DMS 273 (cell line): Measurements from ENCODE around the gene TAF7.
"Not testable (repeated sequence)": the region's sequence is repeated elsewhere in the genome, so short reads cannot be mapped to it uniquely, and the experiment has no call there.

Experiments
- DNase-seq: peaks from one replicate; lab custom pipeline; 2025; ENCODE audit not compliant: unreplicated experiment; lab: John Stamatoyannopoulos, UW

The TAF7 gene, protein sequence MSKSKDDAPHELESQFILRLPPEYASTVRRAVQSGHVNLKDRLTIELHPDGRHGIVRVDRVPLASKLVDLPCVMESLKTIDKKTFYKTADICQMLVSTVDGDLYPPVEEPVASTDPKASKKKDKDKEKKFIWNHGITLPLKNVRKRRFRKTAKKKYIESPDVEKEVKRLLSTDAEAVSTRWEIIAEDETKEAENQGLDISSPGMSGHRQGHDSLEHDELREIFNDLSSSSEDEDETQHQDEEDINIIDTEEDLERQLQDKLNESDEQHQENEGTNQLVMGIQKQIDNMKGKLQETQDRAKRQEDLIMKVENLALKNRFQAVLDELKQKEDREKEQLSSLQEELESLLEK

GRCh38 chr5:141320225-141321169, at the start of gene TAF7:
Gene TAF7, minus strand, starts transcription at chr5:141320784. Its CDS starts 740 bp downstream, at chr5:141320044.
- peak; percentile 97 for DNase-seq

DNA sequence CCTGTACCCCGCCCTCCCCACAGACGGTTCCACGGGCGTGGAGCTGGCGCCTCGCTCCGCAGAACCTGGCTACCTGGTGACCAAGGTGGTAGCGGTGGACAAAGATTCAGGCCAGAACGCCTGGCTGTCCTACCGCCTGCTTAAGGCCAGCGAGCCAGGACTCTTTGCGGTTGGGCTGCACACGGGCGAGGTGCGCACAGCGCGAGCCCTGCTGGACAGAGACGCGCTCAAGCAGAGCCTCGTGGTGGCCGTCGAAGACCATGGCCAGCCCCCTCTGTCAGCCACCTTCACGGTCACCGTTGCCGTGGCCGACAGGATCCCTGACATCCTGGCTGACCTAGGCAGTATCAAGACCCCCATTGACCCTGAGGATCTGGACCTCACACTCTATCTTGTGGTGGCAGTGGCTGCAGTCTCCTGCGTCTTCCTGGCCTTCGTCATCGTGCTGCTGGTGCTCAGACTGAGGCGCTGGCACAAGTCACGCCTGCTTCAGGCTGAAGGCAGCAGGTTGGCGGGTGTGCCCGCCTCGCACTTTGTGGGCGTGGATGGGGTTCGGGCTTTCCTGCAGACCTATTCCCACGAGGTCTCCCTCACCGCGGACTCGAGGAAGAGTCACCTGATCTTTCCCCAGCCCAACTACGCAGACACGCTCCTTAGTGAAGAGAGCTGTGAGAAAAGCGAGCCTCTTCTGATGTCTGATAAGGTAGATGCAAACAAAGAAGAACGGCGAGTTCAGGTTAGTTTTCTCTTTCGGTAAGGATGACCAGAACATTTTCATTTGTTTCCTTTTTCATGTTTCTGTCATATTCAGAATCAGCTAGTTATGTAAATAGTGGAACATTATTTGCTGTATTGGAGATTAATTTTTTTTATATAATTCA, 45.7 kb upstream of the TAF7 start:
- no peak for DNase-seq

GRCh38 chr5:141363952-141364660, 43.5 kb upstream of the TAF7 start, which contains the start of gene PCDHGA5:
Gene PCDHGA5, plus strand, starts transcription at chr5:141364162. Its CDS starts 169 bp downstream, at chr5:141364331.
- DNase-seq = no peak

- no peak for DNase-seq
Observed at GRCh38 chr5:141362719-141363118, 42.1 kb upstream of the TAF7 start.

DNA sequence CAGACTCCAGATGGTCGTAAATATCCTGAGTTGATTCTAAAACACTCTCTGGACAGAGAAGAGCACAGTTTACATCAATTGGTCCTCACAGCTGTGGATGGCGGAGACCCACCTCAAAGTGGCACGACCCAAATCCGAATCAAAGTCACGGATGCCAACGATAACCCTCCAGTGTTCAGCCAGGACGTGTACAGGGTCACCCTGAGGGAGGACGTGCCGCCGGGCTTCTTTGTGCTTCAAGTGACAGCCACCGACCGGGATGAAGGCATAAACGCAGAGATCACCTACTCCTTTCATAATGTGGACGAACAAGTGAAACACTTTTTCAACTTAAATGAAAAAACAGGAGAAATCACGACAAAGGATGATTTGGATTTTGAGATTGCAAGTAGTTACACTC, 40.1 kb upstream of the TAF7 start:
- no peak for DNase-seq

GRCh38 chr5:141359790-141360426, 39.3 kb upstream of the TAF7 start, which contains the start of gene PCDHGB2:
Gene PCDHGB2, plus strand, starts transcription at chr5:141359994. Its CDS starts 142 bp downstream, at chr5:141360136.
- DNase-seq = peak; percentile 11

DNA sequence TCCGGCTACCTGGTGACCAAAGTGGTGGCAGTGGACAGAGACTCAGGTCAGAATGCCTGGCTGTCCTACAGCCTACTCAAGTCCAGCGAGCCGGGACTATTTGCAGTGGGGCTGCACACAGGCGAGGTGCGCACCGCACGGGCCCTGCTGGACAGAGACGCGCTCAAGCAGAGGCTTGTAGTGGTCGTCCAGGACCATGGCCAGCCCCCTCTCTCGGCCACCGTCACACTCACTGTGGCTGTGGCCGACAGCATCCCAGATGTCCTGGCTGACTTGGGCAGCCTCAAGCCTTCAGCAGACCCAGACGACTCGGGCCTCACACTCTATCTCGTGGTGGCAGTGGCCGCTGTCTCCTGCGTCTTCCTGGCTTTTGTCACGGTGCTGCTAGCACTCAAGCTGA, 36.4 kb upstream of the TAF7 start:
- no peak for DNase-seq

GRCh38 chr5:141356133-141356532, 35.5 kb upstream of the TAF7 start:
- DNase-seq = no peak

GRCh38 chr5:141355641-141356040, 35.1 kb upstream of the TAF7 start:
- no peak for DNase-seq

GRCh38 chr5:141354900-141355469, 34.4 kb upstream of the TAF7 start, which contains the start of gene PCDHGA4:
Gene PCDHGA4, plus strand, starts transcription at chr5:141355021. Its CDS starts 87 bp downstream, at chr5:141355108.
- peak; percentile 13 for DNase-seq

DNA sequence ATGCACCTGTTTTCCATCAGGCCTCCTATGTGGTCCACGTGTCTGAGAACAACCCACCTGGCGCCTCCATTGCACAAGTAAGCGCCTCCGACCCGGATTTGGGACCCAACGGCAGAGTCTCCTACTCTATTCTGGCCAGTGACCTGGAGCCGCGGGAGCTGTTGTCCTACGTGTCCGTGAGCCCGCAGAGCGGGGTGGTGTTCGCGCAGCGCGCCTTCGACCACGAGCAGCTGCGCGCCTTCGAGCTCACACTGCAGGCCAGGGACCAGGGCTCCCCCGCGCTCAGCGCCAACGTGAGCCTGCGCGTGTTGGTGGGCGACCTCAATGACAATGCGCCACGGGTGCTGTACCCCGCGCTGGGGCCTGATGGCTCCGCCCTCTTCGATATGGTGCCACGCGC, 31.0 kb upstream of the TAF7 start:
- no peak for DNase-seq

- DNase-seq = peak; percentile 88
Observed at GRCh38 chr5:141349917-141350619, 29.5 kb upstream of the TAF7 start, which contains the start of gene PCDHGB1. Gene PCDHGB1, plus strand, starts transcription at chr5:141350099. Its CDS starts 162 bp downstream, at chr5:141350261.

DNA sequence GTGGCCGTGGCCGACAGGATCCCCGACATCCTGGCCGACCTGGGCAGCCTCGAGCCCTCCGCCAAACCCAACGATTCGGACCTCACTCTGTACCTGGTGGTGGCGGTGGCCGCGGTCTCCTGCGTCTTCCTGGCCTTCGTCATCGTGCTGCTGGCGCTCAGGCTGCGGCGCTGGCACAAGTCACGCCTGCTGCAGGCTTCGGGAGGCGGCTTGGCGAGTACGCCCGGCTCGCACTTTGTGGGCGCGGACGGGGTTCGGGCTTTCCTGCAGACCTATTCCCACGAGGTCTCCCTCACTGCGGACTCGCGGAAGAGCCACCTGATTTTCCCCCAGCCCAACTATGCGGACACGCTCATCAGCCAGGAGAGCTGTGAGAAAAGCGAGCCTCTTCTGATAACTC, 25.4 kb upstream of the TAF7 start:
- DNase-seq = not testable (repeated sequence)

- no peak for DNase-seq
Observed at GRCh38 chr5:141345327-141345726, 24.7 kb upstream of the TAF7 start.

GRCh38 chr5:141343953-141344463, 23.4 kb upstream of the TAF7 start:
- no peak for DNase-seq

DNA sequence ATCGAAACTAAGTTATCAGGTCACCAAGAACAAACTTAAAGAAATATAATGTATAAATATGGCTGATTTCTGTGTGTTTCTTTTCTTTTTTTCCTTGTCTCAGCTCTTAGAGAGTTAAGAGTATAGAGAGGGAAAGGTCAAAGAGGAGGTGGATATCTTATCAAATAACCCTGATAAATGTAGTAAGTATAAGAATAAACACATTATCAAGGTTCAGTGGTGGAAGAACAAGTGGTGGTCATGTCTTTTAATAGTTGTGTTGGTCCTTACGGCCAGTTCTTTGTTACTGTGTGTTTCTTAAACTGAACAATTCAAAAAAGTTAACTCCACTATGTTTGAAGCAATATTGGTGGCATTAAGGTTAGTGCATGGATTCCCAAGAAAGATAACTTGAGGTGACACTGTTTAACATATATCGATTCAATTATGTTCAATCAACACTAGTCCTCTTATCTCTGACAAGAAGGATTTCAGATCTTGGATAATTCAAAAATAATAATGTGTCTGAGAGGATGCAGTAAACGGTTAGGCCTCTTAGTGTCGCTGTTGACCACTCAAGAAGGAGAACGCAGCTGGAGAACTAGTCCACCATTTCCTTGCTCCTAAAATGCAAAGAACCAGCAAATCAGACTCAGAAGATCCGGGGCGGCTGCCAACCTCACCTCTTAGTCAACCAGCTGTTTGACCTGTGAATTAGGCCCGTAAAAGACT, 22.8 kb upstream of the TAF7 start, which contains the start of gene PCDHGA3:
TSS of gene PCDHGA3 (plus strand) at position 588 of the 711 bp plus-strand sequence. CDS start 205 bp downstream, outside the sequence.
- peak; percentile 9 for DNase-seq

- no peak for DNase-seq
Observed at GRCh38 chr5:141342773-141343172, 22.2 kb upstream of the TAF7 start.
